Common myeloid progenitor, CD34-positive (primary cell): ENCODE measurements around the gene LMO1.

Experiments
- CTCF ChIA-PET: fragments of 350-600 bp; sonication (Branson Sonifier 250); formaldehyde crosslinking; loops from one replicate; lab custom pipeline; 2021; ENCODE audit warnings: antibody characterized with exemption; lab: Charles Lee
- POLR2A ChIA-PET: fragments of 350-600 bp; sonication (Branson Sonifier 250); formaldehyde crosslinking; loops from one replicate; lab custom pipeline; 2021; ENCODE audit warnings: antibody characterized with exemption; lab: Charles Lee
- DNase-seq, 3 donors: peaks; one replicate each; pipeline versions ENCODE4 v3.0.0 to v3.0.0-alpha.2; 2013
- H3K27ac ChIP-seq, 2 experiments: 1 replicate in 1 of 2; 2 replicates in 1 of 2; pipeline ENCODE4 v1.7.0; 2013; ENCODE audit warnings: inconsistent platforms in 2 of 2, low read length in 2 of 2, mild to moderate bottlenecking in 2 of 2, low read depth in 1 of 2, moderate library complexity in 1 of 2; ENCODE audit not compliant: severe bottlenecking in 2 of 2, insufficient read depth in 1 of 2, poor library complexity in 1 of 2
- H3K27me3 ChIP-seq, 5 experiments: replicated peaks in 2 of 5; 1 replicate in 3 of 5; 2 replicates in 2 of 5; pipeline versions ENCODE4 v1.6.1 to v1.7.0; 2013; ENCODE audit warnings: low read length in 4 of 5, mild to moderate bottlenecking in 2 of 5, moderate library complexity in 2 of 5, inconsistent platforms in 1 of 5; ENCODE audit not compliant: insufficient read depth in 5 of 5, control insufficient read depth in 4 of 5
- H3K36me3 ChIP-seq, 4 experiments: 1 replicate in 2 of 4; 2 replicates in 2 of 4; pipeline versions ENCODE4 v1.6.1 to v1.7.0; 2013; ENCODE audit warnings: low read length in 3 of 4, control low read depth in 1 of 4, mild to moderate bottlenecking in 1 of 4; ENCODE audit not compliant: control insufficient read depth in 4 of 4, insufficient read depth in 4 of 4
- H3K4me1 ChIP-seq, 4 experiments: 1 replicate in 3 of 4; 2 replicates in 1 of 4; pipeline versions ENCODE4 v1.6.1 to v1.7.1; 2013; ENCODE audit warnings: low read length in 3 of 4, mild to moderate bottlenecking in 3 of 4, control low read depth in 1 of 4, inconsistent platforms in 1 of 4, moderate library complexity in 1 of 4; ENCODE audit not compliant: control insufficient read depth in 4 of 4, insufficient read depth in 4 of 4; ENCODE audit errors: control extremely low read depth in 1 of 4
- H3K4me3 ChIP-seq, 7 experiments: 1 replicate in 4 of 7; 2 replicates in 3 of 7; pipeline versions ENCODE4 v1.5.1 to v1.7.0; 2013; ENCODE audit warnings: mild to moderate bottlenecking in 7 of 7, low read length in 6 of 7, moderate library complexity in 6 of 7, inconsistent platforms in 2 of 7, low read depth in 2 of 7, control low read depth in 1 of 7; ENCODE audit not compliant: insufficient read depth in 4 of 7, control insufficient read depth in 1 of 7; ENCODE audit errors: extremely low read depth in 1 of 7
- H3K9me3 ChIP-seq, 5 experiments: 1 replicate in 4 of 5; 2 replicates in 1 of 5; pipeline versions ENCODE4 v1.6.1 to v1.7.1; 2013; ENCODE audit warnings: low read length in 4 of 5, mild to moderate bottlenecking in 2 of 5, inconsistent platforms in 1 of 5, low read depth in 1 of 5, moderate library complexity in 1 of 5; ENCODE audit not compliant: control insufficient read depth in 4 of 5, insufficient read depth in 2 of 5; ENCODE audit errors: control extremely low read depth in 1 of 5
- WGBS: methylation state at CpG from one replicate; pipeline ENCODE4 v1.1.5; 2013; ENCODE audit not compliant: insufficient coverage; 5-methylcytosine and 5-hydroxymethylcytosine counted together

Gene LMO1

DNA sequence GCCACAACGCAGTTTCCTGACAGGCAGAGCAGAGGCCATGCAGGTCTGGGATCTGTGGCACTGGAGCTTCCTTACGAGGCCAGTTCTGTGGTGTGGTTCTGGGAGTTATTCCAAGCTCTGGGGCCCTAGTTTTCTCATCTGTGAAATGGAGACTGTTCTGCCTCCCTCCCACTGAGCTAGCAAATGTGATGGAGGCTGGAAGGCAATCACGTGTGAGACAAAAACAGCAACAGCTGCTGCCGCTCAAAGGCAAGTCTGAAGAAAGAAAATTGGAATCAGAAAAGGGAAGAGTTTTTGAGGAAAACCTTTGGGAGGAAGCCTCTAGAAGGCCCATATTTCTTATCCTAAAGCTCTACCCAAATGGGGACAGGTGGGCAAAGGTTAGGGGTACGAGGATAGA, 86.5 kb downstream of the LMO1 start:
- H3K27ac ChIP-seq: no peak overlapping the region
- POLR2A ChIA-PET: no interaction called here
- 79% methylated on average over 4 of the region's 5 CpGs for WGBS
- H3K27me3 ChIP-seq: peaks cover 0 to 31% (median 11%) of the 10 kb centered on the region in 5 experiments
- DNase-seq: no peak
- H3K4me1 ChIP-seq: no peaks in the 10 kb centered on the region
- H3K36me3 ChIP-seq: no peaks in the 10 kb centered on the region
- no peak overlapping the region for H3K4me3 ChIP-seq
- no peaks in the 10 kb centered on the region for H3K9me3 ChIP-seq
- CTCF ChIA-PET: interaction anchor here (1.3 kb wide), 1 partner anchor 70 kb away, joined by 3 read pairs; no protein-coding TSS in a partner anchor
